ENCODE results near the gene WBP2. TPM values are rescaled to one million over a fixed set of nuclear protein-coding genes. Genes with fewer than 3 reads are reported as not detected.

Gene WBP2
- total RNA-seq, 4 donors from 2014 or later = 24.9 to 44.2 (median 36.9) TPM

GRCh38 chr17:75823257-75824041 is 31.7 kb downstream of the WBP2 start:
- no peak overlapping the region for H3K4me3 ChIP-seq
- H3K27me3 ChIP-seq = no peaks in the 10 kb centered on the region
- H3K27ac ChIP-seq = no peak overlapping the region
- DNase-seq = no peak
- TF ChIP-seq POLR2A (IDR thresholded peaks at IDR 0.05) (no peak), CTCF (IDR thresholded peaks at IDR 0.05) (no peak)
- H3K9me3 ChIP-seq = no peaks in the 10 kb centered on the region
- WGBS, 2 donors = 87 to 94% methylated on average over 9 to 17 of the region's 28 CpGs
- peaks cover 13 to 45% (median 16%) of the 10 kb centered on the region in 3 donors for H3K4me1 ChIP-seq
- intact Hi-C loops (cut with DNase I) = loop anchor here (5.0 kb wide), 1 partner anchor 51 kb away; no protein-coding TSS in a partner anchor
- H3K36me3 ChIP-seq = peaks cover 39 to 92% (median 40%) of the 10 kb centered on the region in 3 donors

DNA sequence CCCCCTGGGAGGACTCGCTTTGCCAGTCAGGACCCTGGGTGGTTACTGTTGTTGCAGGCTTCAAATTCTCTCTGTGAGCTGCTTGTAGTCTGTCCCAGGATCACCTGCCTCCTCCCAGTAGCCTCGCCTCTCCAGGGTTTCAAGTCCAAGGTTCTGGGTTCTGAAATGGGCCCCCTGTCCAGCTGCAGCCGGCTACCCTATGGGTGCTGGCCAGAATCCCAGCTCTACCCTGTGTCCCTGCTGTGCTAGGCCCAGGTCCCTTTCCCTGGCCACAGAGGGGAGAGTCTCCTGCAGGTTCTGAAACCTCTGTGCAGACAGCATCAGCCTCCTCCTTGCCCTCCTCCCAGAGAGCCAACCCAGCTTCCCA is 32.4 kb downstream of the WBP2 start:
- TF ChIP-seq POLR2A (IDR thresholded peaks at IDR 0.05) (no peak), CTCF (IDR thresholded peaks at IDR 0.05) (no peak)
- DNase-seq = no peak
- Histone ChIP-seq H3K36me3 (peaks cover 44 to 92% (median 45%) of the 10 kb centered on the region in 3 donors), H3K4me3 (no peak overlapping the region), H3K27ac (no peak overlapping the region), H3K27me3 (no peaks in the 10 kb centered on the region), H3K4me1 (peaks cover 10 to 39% (median 11%) of the 10 kb centered on the region in 3 donors), H3K9me3 (no peaks in the 10 kb centered on the region)
- intact Hi-C loops (cut with DNase I) = loop anchor here (5.0 kb wide), 1 partner anchor 50 kb away; no protein-coding TSS in a partner anchor
- 66% methylated on average over 2 of the region's 3 CpGs; no CpG with 5 or more reads in 1 of the 2 donors for WGBS, 2 donors

GRCh38 chr17:75822119-75822799 is 32.9 kb downstream of the WBP2 start:
- no peak overlapping the region for H3K27ac ChIP-seq
- no peaks in the 10 kb centered on the region for H3K9me3 ChIP-seq
- peaks cover 48 to 97% (median 51%) of the 10 kb centered on the region in 3 donors for H3K36me3 ChIP-seq
- H3K27me3 ChIP-seq = no peaks in the 10 kb centered on the region
- H3K4me3 ChIP-seq = no peak overlapping the region
- TF ChIP-seq CTCF (IDR thresholded peaks at IDR 0.05) = no peak
- no peak for TF ChIP-seq POLR2A (IDR thresholded peaks at IDR 0.05)
- no peak for DNase-seq
- peaks cover 5 to 33% (median 7%) of the 10 kb centered on the region in 3 donors for H3K4me1 ChIP-seq
- 60 to 89% methylated on average over 1 to 3 of the region's 18 CpGs for WGBS, 2 donors
- intact Hi-C loops (cut with DNase I) = loop anchor here (5.0 kb wide), 1 partner anchor 50 kb away; no protein-coding TSS in a partner anchor

- no peak for DNase-seq
- Histone ChIP-seq H3K27me3 (no peaks in the 10 kb centered on the region), H3K4me1 (peaks cover 0 to 26% (median 3%) of the 10 kb centered on the region in 3 donors), H3K9me3 (no peaks in the 10 kb centered on the region), H3K4me3 (no peak overlapping the region), H3K36me3 (peaks cover 53 to 98% (median 54%) of the 10 kb centered on the region in 3 donors), H3K27ac (no peak overlapping the region)
- WGBS, 2 donors = 89 to 92% methylated on average over 7 of the region's 7 CpGs
- intact Hi-C loops (cut with DNase I) = loop anchor here (5.0 kb wide), 1 partner anchor 49 kb away; no protein-coding TSS in a partner anchor
- TF ChIP-seq CTCF (IDR thresholded peaks at IDR 0.05) (no peak), POLR2A (IDR thresholded peaks at IDR 0.05) (no peak)
Measured at GRCh38 chr17:75821552-75821951, 33.6 kb downstream of the WBP2 start.
